Vagina (tissue), 2 donors: ENCODE data around the gene BATF. TPM values are rescaled to one million over a fixed set of nuclear protein-coding genes. Genes with fewer than 3 reads are reported as not detected.

Experiments
- DNase-seq, 2 donors: peaks; one replicate each; pipeline ENCODE4 v3.0.0-alpha.2; 2017; ENCODE audit errors: extremely low spot score in 2 of 2
- H3K27ac ChIP-seq: fragments of 200-600 bp; sonication (generic); one replicate; pipeline ENCODE4 v1.5.1; 2019
- H3K27me3 ChIP-seq: fragments of 200-600 bp; sonication (generic); one replicate; pipeline ENCODE4 v1.5.1; 2019
- H3K36me3 ChIP-seq, 2 donors: fragments of 200-600 bp; sonication (generic); one replicate each; pipeline ENCODE4 v1.5.1; 2017 to 2019
- H3K4me1 ChIP-seq: fragments of 200-600 bp; sonication (generic); one replicate; pipeline ENCODE4 v1.5.1; 2019
- H3K4me3 ChIP-seq, 2 donors: fragments of 200-600 bp; sonication (generic); 1 replicate in 1 of 2; 2 replicates in 1 of 2; pipeline ENCODE4 v1.5.1; 2016 to 2019
- H3K9me3 ChIP-seq: fragments of 200-600 bp; sonication (generic); one replicate; pipeline ENCODE4 v1.5.1; 2019
- CTCF ChIP-seq, 3 experiments: fragments of 450-650 bp in 2 of 3; fragments of 200-600 bp in 1 of 3; sonication (generic) in 1 of 3; IDR thresholded peaks; one replicate each; pipeline ENCODE4 v1.5.1; 2017 to 2019; ENCODE audit warnings: antibody characterized with exemption in 3 of 3, mild to moderate bottlenecking in 2 of 3, moderate library complexity in 2 of 3
- POLR2A ChIP-seq, 2 donors: fragments of 450-650 bp; IDR thresholded peaks; one replicate each; pipeline ENCODE4 v1.6.1; 2017; ENCODE audit warnings: antibody characterized with exemption in 2 of 2, mild to moderate bottlenecking in 2 of 2, moderate library complexity in 2 of 2
- POLR2AphosphoS5 ChIP-seq, 2 donors: sonication (generic); formaldehyde crosslinking; IDR thresholded peaks; one replicate each; pipeline ENCODE4 v1.9.0; 2017; ENCODE audit warnings: antibody characterized with exemption in 2 of 2, mild to moderate bottlenecking in 2 of 2, low read depth in 1 of 2; ENCODE audit not compliant: insufficient read depth in 1 of 2
- intact Hi-C: fragments of 100-400 bp; cut with DNase I; formaldehyde crosslinking; loops from one replicate; pipeline ENCODE4 v1.15.1; 2023
- total RNA-seq: library from RNA; depleted of rRNA; stranded (reverse); fragments of >200 nt; gene quantifications from one replicate; pipeline ENCODE4 v1.2.3, GENCODE V29; 2016

The BATF gene
- total RNA-seq, 1 donor from 2014 or later = 12.0 TPM

GRCh38 chr14:75497701-75498100 is 24.6 kb upstream of the BATF start:
- Histone ChIP-seq H3K9me3 (no peaks in the 10 kb centered on the region), H3K27ac (no peak overlapping the region), H3K4me3 (no peak overlapping the region), H3K27me3 (no peaks in the 10 kb centered on the region), H3K4me1 (no peaks in the 10 kb centered on the region), H3K36me3 (no peaks in the 10 kb centered on the region)
- TF ChIP-seq CTCF (IDR thresholded peaks at IDR 0.05) (no peak), POLR2A (IDR thresholded peaks at IDR 0.05) (no peak), POLR2AphosphoS5 (IDR thresholded peaks at IDR 0.05; ENCODE audit: insufficient read depth in 1 of 2, low read depth in 1 of 2) (no peak)
- intact Hi-C loops = no loop called here
- no peak for DNase-seq

GRCh38 chr14:75499084-75499875 is 23.0 kb upstream of the BATF start:
- DNase-seq = no peak
- intact Hi-C loops = no loop called here
- TF ChIP-seq POLR2A (IDR thresholded peaks at IDR 0.05) (no peak), POLR2AphosphoS5 (IDR thresholded peaks at IDR 0.05; ENCODE audit: insufficient read depth in 1 of 2, low read depth in 1 of 2) (no peak), CTCF (IDR thresholded peaks at IDR 0.05) (no peak)

GRCh38 chr14:75501080-75501479 is 21.2 kb upstream of the BATF start:
- Histone ChIP-seq H3K27me3 (no peaks in the 10 kb centered on the region), H3K4me3 (no peak overlapping the region), H3K36me3 (no peaks in the 10 kb centered on the region), H3K4me1 (no peaks in the 10 kb centered on the region), H3K9me3 (no peaks in the 10 kb centered on the region), H3K27ac (no peak overlapping the region)
- intact Hi-C loops = no loop called here
- TF ChIP-seq CTCF (IDR thresholded peaks at IDR 0.05) (no peak), POLR2A (IDR thresholded peaks at IDR 0.05) (no peak), POLR2AphosphoS5 (IDR thresholded peaks at IDR 0.05; ENCODE audit: insufficient read depth in 1 of 2, low read depth in 1 of 2) (no peak)
- no peak for DNase-seq

More at GRCh38 chr14:75499084-75499875, 23.0 kb upstream of the BATF start:
- Histone ChIP-seq H3K4me1 (no peaks in the 10 kb centered on the region), H3K27ac (no peak overlapping the region), H3K9me3 (no peaks in the 10 kb centered on the region), H3K27me3 (no peaks in the 10 kb centered on the region), H3K4me3 (no peak overlapping the region), H3K36me3 (no peaks in the 10 kb centered on the region)

GRCh38 chr14:75504411-75504810 is 17.9 kb upstream of the BATF start:
- intact Hi-C loops = no loop called here
- TF ChIP-seq POLR2AphosphoS5 (IDR thresholded peaks at IDR 0.05; ENCODE audit: insufficient read depth in 1 of 2, low read depth in 1 of 2) (no peak), CTCF (IDR thresholded peaks at IDR 0.05) (no peak), POLR2A (IDR thresholded peaks at IDR 0.05) (no peak)
- Histone ChIP-seq H3K9me3 (no peaks in the 10 kb centered on the region), H3K36me3 (no peaks in the 10 kb centered on the region), H3K4me1 (no peaks in the 10 kb centered on the region), H3K4me3 (no peak overlapping the region), H3K27ac (no peak overlapping the region), H3K27me3 (no peaks in the 10 kb centered on the region)
- no peak for DNase-seq

- DNase-seq = no peak
Observed at GRCh38 chr14:75506930-75507329, 15.3 kb upstream of the BATF start.

More at GRCh38 chr14:75506930-75507329, 15.3 kb upstream of the BATF start:
- H3K27me3 ChIP-seq = no peaks in the 10 kb centered on the region
- no peaks in the 10 kb centered on the region for H3K36me3 ChIP-seq
- no peaks in the 10 kb centered on the region for H3K4me1 ChIP-seq
- no peak overlapping the region for H3K4me3 ChIP-seq
- no peak overlapping the region for H3K27ac ChIP-seq
- TF ChIP-seq POLR2AphosphoS5 (IDR thresholded peaks at IDR 0.05; ENCODE audit: insufficient read depth in 1 of 2, low read depth in 1 of 2) (no peak), CTCF (IDR thresholded peaks at IDR 0.05) (no peak), POLR2A (IDR thresholded peaks at IDR 0.05) (no peak)
- H3K9me3 ChIP-seq = no peaks in the 10 kb centered on the region
- intact Hi-C loops = no loop called here
